ENCODE results near the gene ICA1. TPM values are rescaled to one million over a fixed set of nuclear protein-coding genes. Genes with fewer than 3 reads are reported as not detected.

ICA1 gene
- polyA plus RNA-seq, 3 donors, result 3.2 to 7.0 (median 4.2) TPM

DNA sequence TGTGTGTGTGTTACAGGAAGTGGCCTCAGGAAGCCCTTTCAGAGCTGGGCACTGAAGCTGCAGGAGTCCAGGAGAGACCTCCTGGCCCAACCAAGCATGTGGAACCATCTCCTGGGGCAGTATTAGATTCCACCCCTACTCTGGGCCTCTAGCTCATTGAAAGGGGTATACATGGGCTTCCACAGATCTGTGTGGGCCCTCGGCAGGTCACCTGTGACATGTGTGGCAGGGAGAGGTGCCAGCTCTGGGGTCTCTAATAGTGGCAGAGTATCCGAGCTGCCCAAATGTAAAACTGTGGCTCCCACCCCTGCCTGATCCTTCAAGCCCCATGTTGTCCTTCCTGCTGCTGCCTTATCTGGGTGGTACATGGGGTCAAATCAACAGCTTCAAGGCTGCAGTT, 149.3 kb downstream of the ICA1 start:
- H3K27ac Mint-ChIP-seq, result no peak overlapping the region

DNA sequence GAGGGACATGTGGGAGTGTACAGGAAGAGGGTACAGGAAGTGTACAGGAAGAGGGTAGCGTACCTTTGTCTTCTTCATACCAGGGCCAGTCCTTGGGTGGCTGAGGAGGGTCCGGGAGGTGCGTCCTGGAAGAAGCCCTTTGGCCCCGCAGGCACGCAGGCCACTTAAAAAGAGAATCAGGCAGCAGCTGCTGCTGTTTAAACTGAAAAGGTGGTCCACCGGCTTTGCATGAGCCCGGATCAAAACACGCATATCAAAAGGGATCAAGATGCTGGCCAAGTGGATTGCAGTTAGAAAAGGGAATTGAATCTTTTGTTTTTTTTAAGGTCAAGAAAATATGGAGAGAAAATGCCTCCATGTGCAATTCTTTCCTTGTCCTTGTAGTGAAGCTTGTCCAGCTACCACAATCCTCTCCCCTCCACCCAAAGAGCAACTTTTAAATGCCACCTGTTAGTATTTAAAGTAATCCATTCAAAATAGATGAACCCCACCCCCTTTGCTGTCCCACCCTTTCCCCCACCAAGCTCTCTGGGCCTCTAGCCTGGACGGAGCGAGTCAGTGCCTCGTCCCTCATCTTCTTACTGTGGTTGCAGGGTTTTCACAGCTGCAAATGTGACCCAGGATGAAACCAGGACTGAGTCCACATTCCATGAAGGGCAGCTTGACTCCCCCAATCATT, 150.5 kb downstream of the ICA1 start:
- H3K27ac Mint-ChIP-seq, result no peak overlapping the region
- no peaks in the 10 kb centered on the region for H3K36me3 ChIP-seq (replicated peaks in 1 of 2; ENCODE audit: control insufficient read depth in 1 of 2, insufficient read depth in 2 of 2, low read length in 2 of 2)
- 98% methylated on average over 8 of the region's 11 CpGs for WGBS (ENCODE audit: insufficient coverage)
- DNase-seq, result no peak
- intact Hi-C loops (cut with micrococcal nuclease), result no loop called here
- no peaks in the 10 kb centered on the region for H3K27me3 ChIP-seq (ENCODE audit: control insufficient read depth in 2 of 2, insufficient read depth in 2 of 2, low read length in 2 of 2)
- TF ChIP-seq CTCF (IDR thresholded peaks at IDR 0.05), result no peak
- no peaks in the 10 kb centered on the region for H3K4me1 Mint-ChIP-seq
- no peaks in the 10 kb centered on the region for H4K20me1 ChIP-seq (ENCODE audit: insufficient read depth, low read length)
- no peak overlapping the region for H3K4me3 Mint-ChIP-seq
- no peak overlapping the region for H3K27ac ChIP-seq (ENCODE audit: low read depth in 1 of 2, low read length in 2 of 2)
- peaks cover 0 to 3% of the 10 kb centered on the region in 2 donors for H3K36me3 Mint-ChIP-seq
- peaks cover 0 to 11% of the 10 kb centered on the region in 2 donors for H3K9me3 ChIP-seq (replicated peaks in 1 of 2; ENCODE audit: control insufficient read depth in 1 of 2, insufficient read depth in 1 of 2, low read length in 2 of 2)
- H3K4me2 ChIP-seq (replicated peaks; ENCODE audit: extremely low read depth, low read length, poor library complexity, severe bottlenecking), result no peak overlapping the region
- no peak overlapping the region for H3K4me3 ChIP-seq (replicated peaks in 1 of 3; ENCODE audit: low read depth in 2 of 3, low read length in 3 of 3)
- H3K9ac ChIP-seq (ENCODE audit: insufficient read depth, low read length, poor library complexity, severe bottlenecking), result no peak overlapping the region
- peaks cover 5 to 17% (median 10%) of the 10 kb centered on the region in 7 donors for H3K9me3 Mint-ChIP-seq
- H3K27me3 Mint-ChIP-seq (ENCODE audit: low read depth in 3 of 3), result peaks cover 0 to 7% (median 4%) of the 10 kb centered on the region in 3 donors
- H3K79me2 ChIP-seq (ENCODE audit: insufficient read depth, low read length), result no peaks in the 10 kb centered on the region
- no peaks in the 10 kb centered on the region for H3K4me1 ChIP-seq (ENCODE audit: control insufficient read depth in 1 of 2, insufficient read depth in 2 of 2, low read length in 2 of 2)
- H2AFZ ChIP-seq (ENCODE audit: insufficient read depth, low read depth, low read length, poor library complexity, severe bottlenecking), result no peak overlapping the region

More for the DNA sequence above, 149.3 kb downstream of the ICA1 start:
- Histone ChIP-seq H4K20me1 (ENCODE audit: insufficient read depth, low read length) (no peaks in the 10 kb centered on the region), H3K9ac (ENCODE audit: insufficient read depth, low read length, poor library complexity, severe bottlenecking) (no peak overlapping the region), H3K9me3 (replicated peaks in 1 of 2; ENCODE audit: control insufficient read depth in 1 of 2, insufficient read depth in 1 of 2, low read length in 2 of 2) (peaks cover 0 to 11% of the 10 kb centered on the region in 2 donors), H3K4me2 (replicated peaks; ENCODE audit: extremely low read depth, low read length, poor library complexity, severe bottlenecking) (no peak overlapping the region), H3K36me3 (replicated peaks in 1 of 2; ENCODE audit: control insufficient read depth in 1 of 2, insufficient read depth in 2 of 2, low read length in 2 of 2) (no peaks in the 10 kb centered on the region), H3K27me3 (ENCODE audit: control insufficient read depth in 2 of 2, insufficient read depth in 2 of 2, low read length in 2 of 2) (no peaks in the 10 kb centered on the region), H3K79me2 (ENCODE audit: insufficient read depth, low read length) (no peaks in the 10 kb centered on the region), H3K4me1 (ENCODE audit: control insufficient read depth in 1 of 2, insufficient read depth in 2 of 2, low read length in 2 of 2) (no peaks in the 10 kb centered on the region), H2AFZ (ENCODE audit: insufficient read depth, low read depth, low read length, poor library complexity, severe bottlenecking) (no peak overlapping the region), H3K27ac (ENCODE audit: low read depth in 1 of 2, low read length in 2 of 2) (no peak overlapping the region), H3K4me3 (replicated peaks in 1 of 3; ENCODE audit: low read depth in 2 of 3, low read length in 3 of 3) (no peak overlapping the region)
- WGBS (ENCODE audit: insufficient coverage), result 85% methylated on average over 2 of the region's 2 CpGs
- H3K36me3 Mint-ChIP-seq, result peaks cover 0 to 3% of the 10 kb centered on the region in 2 donors
- no peaks in the 10 kb centered on the region for H3K4me1 Mint-ChIP-seq
- no peak overlapping the region for H3K4me3 Mint-ChIP-seq
- no peak for TF ChIP-seq CTCF (IDR thresholded peaks at IDR 0.05)
- no peak for DNase-seq
- peaks cover 0 to 7% (median 3%) of the 10 kb centered on the region in 3 donors for H3K27me3 Mint-ChIP-seq (ENCODE audit: low read depth in 3 of 3)
- intact Hi-C loops (cut with micrococcal nuclease), result no loop called here
- H3K9me3 Mint-ChIP-seq, result peaks cover 9 to 20% (median 10%) of the 10 kb centered on the region in 7 donors
